SH-SY5Y (cell line): ENCODE data around the gene IRF4.

Experiments
- GATA2 ChIP-seq: IDR thresholded peaks from 2 replicates; pipeline ENCODE4 v1.6.1; 2011; ENCODE audit warnings: mild to moderate bottlenecking, low read depth, low read length
- GATA3 ChIP-seq: IDR thresholded peaks from 2 replicates; pipeline ENCODE4 v1.6.1; 2011; ENCODE audit warnings: low read depth, mild to moderate bottlenecking, low read length, moderate library complexity

- no peak for TF ChIP-seq GATA2
- no peak for TF ChIP-seq GATA3
These were observed 60.3 kb downstream of the IRF4 start for GRCh38 chr6:451847-452246.
